Right lobe of liver (tissue), 4 donors: ENCODE data around the gene SCN8A.

Experiments
- POLR2A ChIP-seq: fragments of 450-650 bp; IDR thresholded peaks from one replicate; pipeline ENCODE4 v1.6.1; 2017; ENCODE audit warnings: antibody characterized with exemption, mild to moderate bottlenecking
- TF ChIP-seq, protein P1 (sequence below), 4 donors: fragments of 200-600 bp in 3 of 4; fragments of 450-650 bp in 1 of 4; IDR thresholded peaks; one replicate each; pipeline versions ENCODE4 v1.5.1 to v1.8.0; 2016 to 2022; ENCODE audit warnings: antibody characterized with exemption in 4 of 4, mild to moderate bottlenecking in 2 of 4
- donor health status: DM: no; HTN: no; CAD: no.
- donor health status: DM: no; HTN: no; CAD: no.
- donor health status: DM: no; HTN: yes; CAD: no.

DNA sequence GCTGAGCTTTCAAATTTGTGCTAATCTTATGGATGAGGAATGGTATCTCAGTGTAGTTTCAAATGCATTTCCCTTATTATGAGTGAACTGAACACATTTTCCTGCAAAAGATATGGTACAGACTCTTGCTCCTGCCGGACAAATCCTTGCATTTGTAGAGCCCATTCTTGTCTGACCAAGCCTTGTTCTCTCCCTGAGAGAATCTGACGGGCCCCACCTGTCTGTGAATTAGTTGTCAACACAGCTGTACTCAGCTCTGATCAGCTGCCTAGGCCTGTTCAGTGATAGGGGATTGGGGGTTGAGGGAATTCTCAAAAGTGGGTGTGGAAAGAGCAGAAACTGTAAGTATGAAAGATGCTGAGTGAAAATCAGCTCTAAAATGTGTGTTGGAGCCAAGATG is 42.8 kb upstream of the SCN8A start:
- TF ChIP-seq, protein P1, sequence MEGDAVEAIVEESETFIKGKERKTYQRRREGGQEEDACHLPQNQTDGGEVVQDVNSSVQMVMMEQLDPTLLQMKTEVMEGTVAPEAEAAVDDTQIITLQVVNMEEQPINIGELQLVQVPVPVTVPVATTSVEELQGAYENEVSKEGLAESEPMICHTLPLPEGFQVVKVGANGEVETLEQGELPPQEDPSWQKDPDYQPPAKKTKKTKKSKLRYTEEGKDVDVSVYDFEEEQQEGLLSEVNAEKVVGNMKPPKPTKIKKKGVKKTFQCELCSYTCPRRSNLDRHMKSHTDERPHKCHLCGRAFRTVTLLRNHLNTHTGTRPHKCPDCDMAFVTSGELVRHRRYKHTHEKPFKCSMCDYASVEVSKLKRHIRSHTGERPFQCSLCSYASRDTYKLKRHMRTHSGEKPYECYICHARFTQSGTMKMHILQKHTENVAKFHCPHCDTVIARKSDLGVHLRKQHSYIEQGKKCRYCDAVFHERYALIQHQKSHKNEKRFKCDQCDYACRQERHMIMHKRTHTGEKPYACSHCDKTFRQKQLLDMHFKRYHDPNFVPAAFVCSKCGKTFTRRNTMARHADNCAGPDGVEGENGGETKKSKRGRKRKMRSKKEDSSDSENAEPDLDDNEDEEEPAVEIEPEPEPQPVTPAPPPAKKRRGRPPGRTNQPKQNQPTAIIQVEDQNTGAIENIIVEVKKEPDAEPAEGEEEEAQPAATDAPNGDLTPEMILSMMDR (IDR thresholded peaks at IDR 0.05) = no peak
- TF ChIP-seq POLR2A = no peak
